ENCODE data around the gene FN3KRP. TPM values are rescaled to one million over a fixed set of nuclear protein-coding genes. Genes with fewer than 3 reads are reported as not detected.

FN3KRP gene
- polyA plus RNA-seq, 3 donors = 16.5 to 24.8 (median 23.2) TPM

GRCh38 chr17:82674656-82675475 is 41.6 kb upstream of the FN3KRP start:
- no peaks in the 10 kb centered on the region for H3K36me3 Mint-ChIP-seq
- Histone ChIP-seq H3K27ac (ENCODE audit: low read depth in 1 of 2, low read length in 2 of 2) (no peak overlapping the region), H3K4me2 (replicated peaks; ENCODE audit: extremely low read depth, low read length, poor library complexity, severe bottlenecking) (no peak overlapping the region), H3K4me1 (ENCODE audit: control insufficient read depth in 1 of 2, insufficient read depth in 2 of 2, low read length in 2 of 2) (no peaks in the 10 kb centered on the region), H3K27me3 (ENCODE audit: control insufficient read depth in 2 of 2, insufficient read depth in 2 of 2, low read length in 2 of 2) (no peaks in the 10 kb centered on the region), H3K36me3 (replicated peaks in 1 of 2; ENCODE audit: control insufficient read depth in 1 of 2, insufficient read depth in 2 of 2, low read length in 2 of 2) (no peaks in the 10 kb centered on the region), H3K9me3 (replicated peaks in 1 of 2; ENCODE audit: control insufficient read depth in 1 of 2, insufficient read depth in 1 of 2, low read length in 2 of 2) (no peaks in the 10 kb centered on the region), H3K4me3 (replicated peaks in 1 of 3; ENCODE audit: low read depth in 2 of 3, low read length in 3 of 3) (no peak overlapping the region), H4K20me1 (ENCODE audit: insufficient read depth, low read length) (no peaks in the 10 kb centered on the region), H2AFZ (ENCODE audit: insufficient read depth, low read depth, low read length, poor library complexity, severe bottlenecking) (no peak overlapping the region), H3K79me2 (ENCODE audit: insufficient read depth, low read length) (no peaks in the 10 kb centered on the region), H3K9ac (ENCODE audit: insufficient read depth, low read length, poor library complexity, severe bottlenecking) (no peak overlapping the region)
- intact Hi-C loops (cut with micrococcal nuclease) = no loop called here
- H3K27me3 Mint-ChIP-seq (ENCODE audit: low read depth in 3 of 3) = peaks cover 0 to 1% (median 0%) of the 10 kb centered on the region in 3 donors
- no peak overlapping the region for H3K4me3 Mint-ChIP-seq
- no peak for TF ChIP-seq CTCF (IDR thresholded peaks at IDR 0.05)
- no peaks in the 10 kb centered on the region for H3K4me1 Mint-ChIP-seq
- no peak overlapping the region for H3K27ac Mint-ChIP-seq
- DNase-seq = no peak
- WGBS (ENCODE audit: insufficient coverage) = 86% methylated on average over 1 of the region's 20 CpGs
- no peaks in the 10 kb centered on the region for H3K9me3 Mint-ChIP-seq

DNA sequence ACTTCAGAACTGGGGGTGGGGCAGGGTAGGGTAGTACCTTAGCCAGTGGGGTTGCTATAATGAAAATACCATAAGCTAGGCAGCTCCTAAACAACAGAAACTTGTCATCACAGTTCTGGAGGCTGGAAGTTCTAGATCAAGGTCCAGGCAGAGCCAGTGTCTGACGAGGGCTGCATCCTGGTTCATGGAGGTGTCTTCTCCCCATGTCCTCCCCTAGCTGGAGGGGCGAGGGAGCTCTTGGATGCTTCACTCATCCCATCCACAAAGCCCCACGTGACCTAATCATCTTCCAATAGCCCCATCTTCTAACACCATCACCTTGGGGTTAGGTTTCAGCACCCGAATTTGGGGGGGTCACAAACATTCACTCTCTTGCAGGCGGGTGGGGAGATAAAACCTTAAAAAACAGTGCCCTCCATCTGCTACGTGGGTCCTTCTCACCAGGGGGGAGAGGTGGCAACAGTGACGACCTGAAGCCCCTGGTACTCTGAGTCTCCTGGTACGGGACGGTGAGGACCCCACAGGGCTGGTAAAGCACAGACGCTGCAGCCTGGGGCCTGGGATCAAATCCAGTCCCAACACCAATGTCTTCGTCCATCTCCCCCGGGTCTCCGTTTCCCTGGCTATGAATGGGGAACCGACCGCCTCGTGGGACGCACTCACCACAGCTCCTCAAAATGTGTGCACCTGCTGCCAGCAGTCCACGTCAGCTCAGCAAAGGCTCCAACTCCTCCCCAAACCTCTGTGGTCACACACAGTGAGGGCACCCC is 40.8 kb upstream of the FN3KRP start:
- intact Hi-C loops (cut with micrococcal nuclease) = no loop called here
- peaks cover 0 to 1% (median 0%) of the 10 kb centered on the region in 7 donors for H3K9me3 Mint-ChIP-seq

More for the DNA sequence above, 40.8 kb upstream of the FN3KRP start:
- Histone ChIP-seq H3K9me3 (replicated peaks in 1 of 2; ENCODE audit: control insufficient read depth in 1 of 2, insufficient read depth in 1 of 2, low read length in 2 of 2) (no peaks in the 10 kb centered on the region), H3K79me2 (ENCODE audit: insufficient read depth, low read length) (no peaks in the 10 kb centered on the region), H3K36me3 (replicated peaks in 1 of 2; ENCODE audit: control insufficient read depth in 1 of 2, insufficient read depth in 2 of 2, low read length in 2 of 2) (no peaks in the 10 kb centered on the region), H3K4me3 (replicated peaks in 1 of 3; ENCODE audit: low read depth in 2 of 3, low read length in 3 of 3) (no peak overlapping the region), H3K4me1 (ENCODE audit: control insufficient read depth in 1 of 2, insufficient read depth in 2 of 2, low read length in 2 of 2) (no peaks in the 10 kb centered on the region), H2AFZ (ENCODE audit: insufficient read depth, low read depth, low read length, poor library complexity, severe bottlenecking) (no peak overlapping the region), H3K27me3 (ENCODE audit: control insufficient read depth in 2 of 2, insufficient read depth in 2 of 2, low read length in 2 of 2) (no peaks in the 10 kb centered on the region), H4K20me1 (ENCODE audit: insufficient read depth, low read length) (no peaks in the 10 kb centered on the region), H3K9ac (ENCODE audit: insufficient read depth, low read length, poor library complexity, severe bottlenecking) (no peak overlapping the region), H3K27ac (ENCODE audit: low read depth in 1 of 2, low read length in 2 of 2) (no peak overlapping the region), H3K4me2 (replicated peaks; ENCODE audit: extremely low read depth, low read length, poor library complexity, severe bottlenecking) (no peak overlapping the region)
- H3K27ac Mint-ChIP-seq = no peak overlapping the region
- DNase-seq = no peak
- no peaks in the 10 kb centered on the region for H3K36me3 Mint-ChIP-seq
- H3K4me1 Mint-ChIP-seq = no peaks in the 10 kb centered on the region
- no peak for TF ChIP-seq CTCF (IDR thresholded peaks at IDR 0.05)
- no peak overlapping the region for H3K4me3 Mint-ChIP-seq
- WGBS (ENCODE audit: insufficient coverage) = 80% methylated on average over 14 of the region's 18 CpGs
- peaks cover 0 to 1% (median 0%) of the 10 kb centered on the region in 3 donors for H3K27me3 Mint-ChIP-seq (ENCODE audit: low read depth in 3 of 3)

All from CD14-positive monocyte (primary cell).